T47D (cell line): ENCODE data around the gene TM7SF3.

Experiments
- DNase-seq, 2 experiments: peaks; one replicate each; pipeline versions ENCODE4 v3.0.0 to v3.0.0-alpha.2; 2011 to 2012; ENCODE audit warnings: low read depth in 1 of 2, low spot score in 1 of 2
- JUND ChIP-seq: IDR thresholded peaks from 2 replicates; pipeline ENCODE4 v1.6.1; 2012; ENCODE audit warnings: low read depth
- in situ Hi-C: cut with HindIII; loops from 2 replicates; pipeline ENCODE4 v1.10.0; 2016; ENCODE audit warnings: low sequenced_read_pairs, low pct_unique_long_range_greater_than_20kb

Gene TM7SF3

GRCh38 chr12:26948309-26948708, 65.9 kb downstream of the TM7SF3 start:
- TF ChIP-seq JUND, result no peak
- DNase-seq, result no peak
- in situ Hi-C loops, result no loop called here

GRCh38 chr12:26941215-26941594, 73.0 kb downstream of the TM7SF3 start:
- no peak for TF ChIP-seq JUND
- in situ Hi-C loops, result no loop called here
- no peak for DNase-seq

GRCh38 chr12:26940516-26941214, 73.5 kb downstream of the TM7SF3 start:
- no peak for DNase-seq
- TF ChIP-seq JUND, result no peak
- in situ Hi-C loops, result no loop called here

GRCh38 chr12:26939953-26940352, 74.2 kb downstream of the TM7SF3 start:
- DNase-seq, result no peak
- no peak for TF ChIP-seq JUND
- in situ Hi-C loops, result no loop called here

GRCh38 chr12:26939192-26939832, 74.9 kb downstream of the TM7SF3 start:
- TF ChIP-seq JUND, result no peak
- peak in 1 of 2 experiments; percentile 3 for DNase-seq
- in situ Hi-C loops, result no loop called here

GRCh38 chr12:26938701-26939062, 75.5 kb downstream of the TM7SF3 start:
- no peak for DNase-seq
- TF ChIP-seq JUND, result no peak
- in situ Hi-C loops, result no loop called here

- TF ChIP-seq JUND, result no peak
- peak; percentile 95 to 99 for DNase-seq
- in situ Hi-C loops, result no loop called here
Observed at GRCh38 chr12:26937863-26938700, 76.1 kb downstream of the TM7SF3 start, which contains the start of the genes FGFR1OP2 and INTS13. TSS of gene FGFR1OP2 (plus strand) at chr12:26938470. CDS start at chr12:26954159, 15,689 bp downstream. TSS of gene INTS13 (minus strand) at chr12:26937981. CDS start at chr12:26936803, 1,178 bp downstream.

- TF ChIP-seq JUND, result no peak
- in situ Hi-C loops, result no loop called here
- no peak for DNase-seq
Observed at GRCh38 chr12:26937443-26937862, 76.7 kb downstream of the TM7SF3 start.

- TF ChIP-seq JUND, result no peak
- DNase-seq, result no peak
- in situ Hi-C loops, result no loop called here
Observed at GRCh38 chr12:26936559-26937442, 77.4 kb downstream of the TM7SF3 start.

GRCh38 chr12:26935636-26936378, 78.4 kb downstream of the TM7SF3 start:
- no peak for TF ChIP-seq JUND
- in situ Hi-C loops, result no loop called here
- DNase-seq, result no peak

GRCh38 chr12:26929590-26929989, 84.6 kb downstream of the TM7SF3 start:
- TF ChIP-seq JUND, result no peak
- no peak for DNase-seq
- in situ Hi-C loops, result no loop called here

GRCh38 chr12:26928661-26929060, 85.5 kb downstream of the TM7SF3 start:
- no peak for TF ChIP-seq JUND
- no peak for DNase-seq
- in situ Hi-C loops, result no loop called here
